PFSK-1 (cell line): Measurements from ENCODE around the gene CALML3.

ENCODE experiments used
- POLR2AphosphoS5 ChIP-seq: IDR thresholded peaks from 2 replicates; pipeline ENCODE4 v1.6.1; 2012; ENCODE audit warnings: low read depth, mild to moderate bottlenecking, control low read depth, low read length, moderate library complexity
- SIN3A ChIP-seq: IDR thresholded peaks from 2 replicates; pipeline ENCODE4 v1.6.1; 2012; ENCODE audit warnings: mild to moderate bottlenecking, low read length, moderate library complexity, borderline replicate concordance; ENCODE audit not compliant: insufficient read depth
- TAF1 ChIP-seq: IDR thresholded peaks from 2 replicates; pipeline ENCODE4 v1.6.1; 2012; ENCODE audit warnings: low read length, control low read depth, borderline replicate concordance; ENCODE audit not compliant: insufficient read depth
- TF ChIP-seq, protein P1 (sequence below), 2 experiments: IDR thresholded peaks; 2 replicates each; pipeline versions ENCODE4 v1.6.1 to v1.8.0; 2011 to 2012; ENCODE audit warnings: low read depth in 2 of 2, low read length in 2 of 2, control low read depth in 1 of 2, inconsistent platforms in 1 of 2, mild to moderate bottlenecking in 1 of 2, moderate library complexity in 1 of 2; ENCODE audit not compliant: insufficient read depth in 1 of 2

DNA sequence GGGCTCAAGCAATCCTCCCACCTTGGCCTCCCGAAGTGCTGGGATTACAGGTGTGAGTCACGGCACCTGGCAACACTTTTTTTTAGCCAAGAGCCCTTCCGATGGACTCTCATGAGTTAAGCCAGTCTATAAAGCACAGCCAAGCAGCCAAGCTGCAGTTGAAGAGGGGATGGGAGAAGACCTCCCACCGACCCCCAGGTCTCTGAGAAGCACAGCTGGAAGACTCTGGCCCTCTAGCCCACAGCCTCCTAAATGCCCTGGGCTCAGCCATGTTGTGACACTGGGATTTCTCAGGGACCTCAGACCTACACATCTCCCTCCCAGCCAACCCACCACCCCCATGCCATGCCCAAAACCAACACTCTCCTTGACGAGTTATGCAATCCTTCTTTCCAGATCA lies 31.1 kb downstream of the CALML3 start:
- TF ChIP-seq TAF1 (no peak), POLR2AphosphoS5 (no peak), SIN3A (no peak)
- TF ChIP-seq, protein P1, sequence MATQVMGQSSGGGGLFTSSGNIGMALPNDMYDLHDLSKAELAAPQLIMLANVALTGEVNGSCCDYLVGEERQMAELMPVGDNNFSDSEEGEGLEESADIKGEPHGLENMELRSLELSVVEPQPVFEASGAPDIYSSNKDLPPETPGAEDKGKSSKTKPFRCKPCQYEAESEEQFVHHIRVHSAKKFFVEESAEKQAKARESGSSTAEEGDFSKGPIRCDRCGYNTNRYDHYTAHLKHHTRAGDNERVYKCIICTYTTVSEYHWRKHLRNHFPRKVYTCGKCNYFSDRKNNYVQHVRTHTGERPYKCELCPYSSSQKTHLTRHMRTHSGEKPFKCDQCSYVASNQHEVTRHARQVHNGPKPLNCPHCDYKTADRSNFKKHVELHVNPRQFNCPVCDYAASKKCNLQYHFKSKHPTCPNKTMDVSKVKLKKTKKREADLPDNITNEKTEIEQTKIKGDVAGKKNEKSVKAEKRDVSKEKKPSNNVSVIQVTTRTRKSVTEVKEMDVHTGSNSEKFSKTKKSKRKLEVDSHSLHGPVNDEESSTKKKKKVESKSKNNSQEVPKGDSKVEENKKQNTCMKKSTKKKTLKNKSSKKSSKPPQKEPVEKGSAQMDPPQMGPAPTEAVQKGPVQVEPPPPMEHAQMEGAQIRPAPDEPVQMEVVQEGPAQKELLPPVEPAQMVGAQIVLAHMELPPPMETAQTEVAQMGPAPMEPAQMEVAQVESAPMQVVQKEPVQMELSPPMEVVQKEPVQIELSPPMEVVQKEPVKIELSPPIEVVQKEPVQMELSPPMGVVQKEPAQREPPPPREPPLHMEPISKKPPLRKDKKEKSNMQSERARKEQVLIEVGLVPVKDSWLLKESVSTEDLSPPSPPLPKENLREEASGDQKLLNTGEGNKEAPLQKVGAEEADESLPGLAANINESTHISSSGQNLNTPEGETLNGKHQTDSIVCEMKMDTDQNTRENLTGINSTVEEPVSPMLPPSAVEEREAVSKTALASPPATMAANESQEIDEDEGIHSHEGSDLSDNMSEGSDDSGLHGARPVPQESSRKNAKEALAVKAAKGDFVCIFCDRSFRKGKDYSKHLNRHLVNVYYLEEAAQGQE (IDR thresholded peaks at IDR 0.05; ENCODE audit: insufficient read depth in 1 of 2, low read depth in 2 of 2, low read length in 2 of 2), result no peak
